GF-D8 (cell line): ENCODE measurements around the gene INIP.

Experiments
- DNase-seq: peaks from one replicate; lab custom pipeline; 2025; lab: John Stamatoyannopoulos, UW

Gene INIP

DNA sequence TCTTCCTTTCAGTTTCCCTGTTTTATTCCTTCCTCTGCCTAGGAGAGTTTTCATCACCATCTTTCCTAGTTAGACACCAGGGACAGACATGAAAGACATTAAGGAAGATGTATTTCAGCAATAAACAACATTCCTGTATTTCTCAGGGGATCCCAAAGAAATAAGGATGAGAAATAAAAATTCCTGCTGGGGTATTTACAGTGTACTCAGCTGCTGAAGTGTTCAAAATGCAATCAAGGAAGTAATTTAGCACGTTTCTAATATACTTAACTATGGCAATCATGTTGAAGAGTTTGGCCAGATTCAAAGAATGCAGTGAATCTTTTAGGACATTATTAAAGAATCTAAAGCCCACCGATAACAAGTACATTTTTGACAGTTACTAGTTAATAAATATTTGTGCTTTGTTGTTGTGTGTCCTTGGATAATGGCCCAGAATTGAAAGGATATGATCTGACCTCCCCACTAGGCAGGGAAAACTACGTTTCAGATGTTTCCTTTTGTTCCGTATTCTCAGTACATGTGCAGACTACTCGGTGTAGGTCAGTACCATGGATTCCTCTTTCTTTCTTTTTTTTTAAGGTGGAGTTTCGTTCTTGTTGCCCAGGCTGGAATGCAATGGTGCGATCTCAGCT lies 46.8 kb downstream of the INIP start:
- DNase-seq: no peak

DNA sequence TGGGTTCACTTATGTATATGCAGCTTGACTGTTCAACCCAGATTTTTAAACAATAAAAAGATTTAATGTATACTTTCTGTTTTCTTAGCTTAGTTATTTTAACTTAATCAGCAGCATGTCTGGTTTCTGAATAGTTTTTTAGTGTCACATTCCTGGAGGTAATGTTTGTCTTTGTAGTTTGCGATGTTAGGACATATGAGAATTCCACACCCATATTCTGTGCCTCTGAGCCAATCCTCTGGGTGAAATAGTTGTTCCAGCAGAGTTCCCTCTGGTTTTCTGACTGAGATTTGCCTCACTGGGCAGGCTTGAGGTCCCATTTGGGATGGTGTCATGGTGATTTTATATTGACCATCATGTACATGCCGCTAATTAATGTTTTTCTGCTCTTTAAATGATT lies 48.6 kb downstream of the INIP start:
- DNase-seq: no peak

DNA sequence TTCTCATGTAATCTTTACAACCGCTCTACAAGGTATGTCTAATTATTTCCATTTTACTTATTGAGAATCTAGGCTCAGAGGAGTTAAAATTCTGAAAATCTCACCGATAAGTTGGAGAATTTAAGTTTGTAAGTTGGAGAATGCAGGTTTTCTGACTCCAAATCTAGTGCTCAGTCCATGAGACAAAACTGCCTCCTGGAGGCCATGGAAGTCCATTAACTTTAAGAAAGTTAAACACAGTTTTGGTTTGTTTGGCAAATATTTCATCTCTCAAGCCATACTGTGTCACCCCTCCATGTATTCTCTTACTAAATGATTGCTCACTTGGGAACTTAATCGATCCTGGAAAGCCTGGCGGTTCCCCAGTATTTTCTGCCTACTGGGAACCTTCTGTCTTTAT lies 52.6 kb downstream of the INIP start:
- no peak for DNase-seq

DNA sequence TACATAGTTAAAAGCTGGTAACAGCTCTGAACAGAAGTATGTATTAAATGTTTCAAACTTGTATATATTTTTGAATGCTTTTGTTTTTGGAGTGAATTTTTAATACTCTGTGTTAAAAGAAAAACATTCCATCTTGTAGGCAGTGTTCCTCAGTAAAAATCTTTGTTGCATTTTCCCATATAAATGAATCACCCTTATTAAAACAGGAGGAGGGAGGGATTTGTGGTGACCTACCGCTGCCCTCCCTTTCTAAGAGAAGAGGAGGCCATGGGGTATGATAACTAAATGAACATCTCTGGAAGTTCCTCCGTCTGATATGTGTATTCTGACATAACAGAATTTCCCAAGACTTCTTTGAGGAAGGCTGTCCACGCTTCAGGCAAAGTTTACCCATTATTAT lies 53.4 kb downstream of the INIP start:
- no peak for DNase-seq

DNA sequence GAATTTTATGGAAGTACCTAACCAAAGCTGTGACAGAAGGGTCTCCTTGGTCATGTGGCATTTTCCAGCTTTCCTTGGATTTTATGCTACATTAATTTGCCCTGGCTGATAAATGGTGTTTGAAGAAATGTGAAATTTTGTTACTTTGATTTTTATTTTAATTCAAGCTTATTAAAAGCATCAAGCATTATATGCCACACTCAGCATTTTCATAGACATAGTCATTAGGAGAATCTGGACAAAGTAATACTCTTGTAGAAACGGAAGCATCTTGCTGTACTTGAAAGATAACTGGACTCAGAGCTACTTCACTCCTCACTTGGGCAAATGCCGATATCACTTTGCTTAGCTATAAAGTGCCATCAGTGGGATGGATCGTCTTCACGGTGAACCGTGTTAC lies 54.2 kb downstream of the INIP start:
- DNase-seq: no peak

DNA sequence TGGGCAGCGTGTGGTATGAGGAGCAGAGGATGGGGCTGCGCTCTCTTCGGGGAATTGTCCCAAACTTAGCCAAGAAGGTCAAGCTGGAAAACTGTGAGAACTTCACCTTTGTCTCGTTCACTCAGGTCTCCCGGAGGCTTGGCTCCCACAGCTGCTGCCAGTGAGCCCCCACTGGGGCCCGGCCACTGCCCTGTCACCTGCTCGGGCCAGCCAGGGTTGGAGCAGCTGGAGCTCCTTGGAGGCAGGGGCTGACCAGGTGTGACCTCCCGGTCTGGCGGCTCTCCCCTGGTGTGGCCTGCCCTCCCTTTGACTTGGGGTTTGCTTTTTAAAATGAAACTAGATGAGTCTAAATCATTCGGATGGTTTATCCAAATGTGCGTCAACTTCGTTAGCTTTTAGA lies 58.0 kb downstream of the INIP start:
- DNase-seq: no peak

DNA sequence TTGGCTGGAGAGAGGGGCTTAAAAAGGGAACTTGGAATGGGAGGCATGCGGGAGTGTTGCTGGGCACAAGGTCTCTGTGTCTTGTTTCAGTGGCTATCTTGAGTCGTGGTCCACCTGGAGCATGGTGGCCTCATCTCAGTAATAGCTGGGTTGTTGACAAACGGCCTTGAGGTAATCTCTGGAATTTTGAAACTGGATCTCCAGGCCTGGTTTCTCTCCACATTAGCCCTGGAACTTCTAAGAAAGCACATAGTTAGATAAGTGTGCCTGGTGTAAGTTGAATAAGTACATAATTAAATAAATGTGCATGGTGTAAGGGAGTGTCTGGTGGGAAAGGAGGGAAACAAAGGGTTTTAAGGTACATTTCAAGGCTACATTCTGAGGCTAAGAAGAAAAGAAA lies 62.2 kb downstream of the INIP start:
- DNase-seq: no peak

DNA sequence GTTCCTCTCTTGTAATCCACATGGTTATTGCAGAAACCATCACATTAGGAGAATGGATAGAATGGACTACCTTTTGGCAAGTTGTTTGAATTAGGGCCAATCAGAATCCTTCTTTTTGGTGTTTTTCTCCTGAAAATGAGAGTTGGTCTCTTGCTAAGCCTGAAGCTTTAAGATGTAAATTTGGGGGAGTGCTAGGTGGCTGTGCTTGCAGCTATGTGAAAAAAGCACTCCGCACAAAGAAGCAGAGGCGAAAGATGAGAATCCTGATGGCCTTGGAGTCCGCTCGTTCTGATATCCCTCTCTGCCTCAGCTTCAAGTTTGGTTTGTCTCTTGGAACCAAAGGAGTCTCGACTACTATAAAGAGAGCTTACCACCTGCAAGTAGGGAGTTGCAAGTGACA lies 63.6 kb downstream of the INIP start:
- DNase-seq: no peak

DNA sequence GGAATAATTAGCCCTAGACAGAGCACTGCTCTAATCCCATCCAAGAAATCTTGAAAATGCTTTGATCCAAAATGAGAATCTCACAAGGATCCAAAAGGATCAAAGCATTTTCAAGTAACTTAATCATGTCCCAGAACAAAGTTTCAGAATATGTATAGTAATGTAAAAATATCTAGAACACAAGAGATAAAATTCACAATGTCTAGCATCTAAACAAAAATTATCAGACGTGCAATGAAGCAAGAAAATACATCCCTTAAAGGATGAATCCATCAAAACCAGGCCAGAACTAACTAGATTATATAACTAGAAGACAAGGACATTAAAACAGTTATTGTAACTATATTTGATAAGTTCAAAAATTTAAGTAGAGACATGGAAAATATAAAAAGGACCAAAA lies 69.3 kb downstream of the INIP start:
- DNase-seq: no peak

DNA sequence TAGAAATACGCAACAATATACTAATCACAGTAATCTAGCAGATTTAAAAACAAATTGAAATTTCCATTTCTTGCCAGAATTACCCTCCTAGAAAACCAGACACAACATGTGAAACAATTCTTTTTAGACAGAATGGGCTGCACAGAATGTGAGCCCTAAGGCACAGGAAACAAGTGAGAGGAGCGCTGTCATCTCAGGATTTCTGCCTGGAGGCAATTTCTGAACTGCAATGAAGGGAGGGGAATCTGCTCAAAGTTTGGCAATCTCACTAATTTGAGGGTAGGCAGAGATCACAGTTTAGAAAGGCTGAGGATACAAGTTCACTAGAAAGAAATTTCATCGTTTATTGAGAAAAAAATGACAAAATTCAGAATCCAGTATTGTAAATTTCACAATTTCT lies 70.3 kb downstream of the INIP start:
- DNase-seq: no peak

DNA sequence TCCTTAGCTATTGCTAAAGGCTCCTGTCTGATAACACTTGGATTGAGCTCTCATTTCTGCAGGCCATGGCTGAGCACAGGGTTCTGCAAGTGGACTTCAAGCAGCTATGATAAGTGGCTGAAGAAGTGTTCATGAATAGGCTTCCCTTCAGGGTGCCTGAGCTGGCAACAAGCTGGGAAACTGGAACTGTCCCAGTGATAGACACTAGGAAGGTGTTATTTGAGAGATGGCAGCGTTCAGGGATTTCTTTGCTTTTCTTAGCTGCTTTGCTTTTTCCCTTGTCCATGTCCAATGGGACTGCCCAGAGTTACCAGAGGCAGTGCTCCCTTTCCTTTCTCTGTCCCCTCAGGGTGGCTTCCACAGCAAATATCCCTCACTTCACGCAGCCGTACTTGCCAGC lies 75.8 kb downstream of the INIP start:
- no peak for DNase-seq

DNA sequence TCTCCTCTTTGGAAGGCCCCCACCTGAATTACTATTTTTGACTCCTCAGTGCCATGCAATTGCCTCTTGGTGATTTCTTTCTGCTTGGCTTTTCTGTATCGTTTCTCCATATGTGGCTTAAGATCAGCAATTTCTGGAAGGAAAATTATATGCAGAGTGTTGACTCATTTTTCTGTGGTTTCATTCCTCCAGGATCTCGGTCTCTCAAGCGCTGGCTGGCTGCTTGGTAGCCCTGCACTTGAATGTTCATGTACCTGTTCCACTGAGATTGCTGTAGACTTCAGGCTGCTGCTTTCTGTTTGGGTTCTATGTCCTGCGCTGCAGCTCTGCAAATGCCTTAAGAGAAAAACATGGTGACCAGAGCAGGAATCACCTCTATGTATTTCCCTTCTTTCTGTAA lies 77.6 kb downstream of the INIP start:
- DNase-seq: no peak
